ENCODE data around the gene MEP1B.
"Not testable (repeated sequence)": the region's sequence is repeated elsewhere in the genome, so short reads cannot be mapped to it uniquely, and the experiment has no call there.

MEP1B gene

GRCh38 chr18:32209685-32210445 is 20.0 kb downstream of the MEP1B start:
- no peak for DNase-seq (ENCODE audit: low read depth)

- no peak for DNase-seq (ENCODE audit: low read depth)
Observed at GRCh38 chr18:32213693-32214092, 23.9 kb downstream of the MEP1B start.

GRCh38 chr18:32216390-32216789 is 26.6 kb downstream of the MEP1B start:
- DNase-seq (ENCODE audit: low read depth), result no peak

GRCh38 chr18:32219431-32220018 is 29.7 kb downstream of the MEP1B start:
- no peak for DNase-seq (ENCODE audit: low read depth)

GRCh38 chr18:32233348-32233747 is 43.5 kb downstream of the MEP1B start:
- not testable (repeated sequence) for DNase-seq (ENCODE audit: low read depth)

GRCh38 chr18:32237049-32237448 is 47.2 kb downstream of the MEP1B start:
- DNase-seq (ENCODE audit: low read depth), result no peak

- no peak for DNase-seq (ENCODE audit: low read depth)
Observed at GRCh38 chr18:32238635-32239268, 48.9 kb downstream of the MEP1B start.

GRCh38 chr18:32242395-32242794 is 52.6 kb downstream of the MEP1B start:
- DNase-seq (ENCODE audit: low read depth), result no peak

GRCh38 chr18:32243358-32243757 is 53.5 kb downstream of the MEP1B start:
- DNase-seq (ENCODE audit: low read depth), result no peak

GRCh38 chr18:32244881-32245280 is 55.0 kb downstream of the MEP1B start:
- no peak for DNase-seq (ENCODE audit: low read depth)

- no peak for DNase-seq (ENCODE audit: low read depth)
Observed at GRCh38 chr18:32249147-32249929, 59.5 kb downstream of the MEP1B start.

- DNase-seq (ENCODE audit: low read depth), result no peak
Observed at GRCh38 chr18:32251466-32251865, 61.6 kb downstream of the MEP1B start.

GRCh38 chr18:32252141-32252860 is 62.5 kb downstream of the MEP1B start:
- no peak for DNase-seq (ENCODE audit: low read depth)

GRCh38 chr18:32255570-32255969 is 65.7 kb downstream of the MEP1B start:
- no peak for DNase-seq (ENCODE audit: low read depth)

- no peak for DNase-seq (ENCODE audit: low read depth)
Observed at GRCh38 chr18:32257084-32257785, 67.4 kb downstream of the MEP1B start.

- DNase-seq (ENCODE audit: low read depth), result no peak
Observed at GRCh38 chr18:32258148-32258547, 68.3 kb downstream of the MEP1B start.

- no peak for DNase-seq (ENCODE audit: low read depth)
Observed at GRCh38 chr18:32258558-32259204, 68.8 kb downstream of the MEP1B start.

- no peak for DNase-seq (ENCODE audit: low read depth)
Observed at GRCh38 chr18:32259553-32259952, 69.7 kb downstream of the MEP1B start.

- DNase-seq (ENCODE audit: low read depth), result no peak
Observed at GRCh38 chr18:32261003-32261402, 71.2 kb downstream of the MEP1B start.

- no peak for DNase-seq (ENCODE audit: low read depth)
Observed at GRCh38 chr18:32262092-32262491, 72.3 kb downstream of the MEP1B start.

GRCh38 chr18:32264401-32264800 is 74.6 kb downstream of the MEP1B start:
- DNase-seq (ENCODE audit: low read depth), result no peak
